Muscle of leg (tissue), 11 donors: ENCODE measurements around the gene RPS6KA2. TPM values are rescaled to one million over a fixed set of nuclear protein-coding genes. Genes with fewer than 3 reads are reported as not detected.

Experiments used
- DNase-seq: peaks from one replicate; pipeline ENCODE4 v3.0.0; 2013
- H3K27ac ChIP-seq: one replicate; pipeline ENCODE4 v1.5.1; 2013; ENCODE audit warnings: mild to moderate bottlenecking, low read length, control low read depth
- H3K27me3 ChIP-seq: one replicate; pipeline ENCODE4 v1.6.1; 2013; ENCODE audit warnings: low read length; ENCODE audit not compliant: control insufficient read depth, insufficient read depth
- H3K36me3 ChIP-seq: one replicate; pipeline ENCODE4 v1.6.1; 2013; ENCODE audit warnings: low read length; ENCODE audit not compliant: control insufficient read depth, insufficient read depth
- H3K4me1 ChIP-seq: one replicate; pipeline ENCODE4 v1.6.1; 2013; ENCODE audit warnings: low read length; ENCODE audit not compliant: control insufficient read depth, insufficient read depth
- H3K4me3 ChIP-seq: one replicate; pipeline ENCODE4 v1.5.1; 2013; ENCODE audit warnings: low read length, control low read depth
- H3K9me3 ChIP-seq: replicated peaks from 2 replicates; pipeline ENCODE4 v1.6.1; 2013; ENCODE audit warnings: low read depth, low read length; ENCODE audit not compliant: control insufficient read depth
- WGBS: methylation state at CpG from one replicate; pipeline ENCODE4 v1.1.5; 2013; ENCODE audit warnings: missing lambda C conversion rate; ENCODE audit not compliant: insufficient coverage; 5-methylcytosine and 5-hydroxymethylcytosine counted together
- polyA plus RNA-seq, 8 donors: library from polyadenylated mRNA; unstranded; fragments of 120-200 nt; gene quantifications; one replicate each; pipeline versions ENCODE4 v1.2.1 to v1.2.3, GENCODE V29; 2013; ENCODE audit warnings: inconsistent platforms in 1 of 8, low replicate concordance in 1 of 8; ENCODE audit not compliant: insufficient read length in 8 of 8, insufficient read depth in 1 of 8
- total RNA-seq: library from RNA; stranded (reverse); fragments of 120-200 nt; gene quantifications from one replicate; pipeline ENCODE4 v1.2.4, GENCODE V29; 2013

Gene RPS6KA2
- total and polyA plus RNA-seq, 9 donors = 15.4 to 29.2 (median 24.6) TPM

GRCh38 chr6:166556336-166556735, 70.7 kb downstream of the RPS6KA2 start:
- no peaks in the 10 kb centered on the region for H3K27me3 ChIP-seq
- H3K4me3 ChIP-seq = no peak overlapping the region
- H3K36me3 ChIP-seq = no peaks in the 10 kb centered on the region
- H3K27ac ChIP-seq = peak overlapping the region; percentile 95
- DNase-seq = no peak
- H3K4me1 ChIP-seq = peaks cover 59% of the 10 kb centered on the region
- peaks cover 6% of the 10 kb centered on the region for H3K9me3 ChIP-seq

DNA sequence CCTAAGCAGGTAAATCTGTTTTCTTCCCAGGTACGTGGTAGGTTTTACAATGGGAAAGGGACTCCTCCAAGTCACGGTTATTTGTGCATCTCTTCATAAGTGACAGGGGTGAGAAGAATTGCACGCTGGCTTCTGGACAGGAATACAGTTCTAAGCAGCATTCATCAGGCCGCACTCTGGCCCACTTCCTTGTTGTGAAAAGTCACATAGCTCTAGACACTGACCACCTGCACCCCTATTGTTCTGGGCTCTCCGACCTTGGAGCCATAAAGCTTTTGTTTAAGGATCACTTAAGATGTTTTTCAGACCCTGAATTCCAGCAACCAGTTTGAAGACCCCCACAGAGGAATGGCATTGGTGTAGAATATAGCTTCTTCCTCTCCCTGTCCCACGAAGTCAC, 72.0 kb downstream of the RPS6KA2 start:
- 73% methylated on average over 2 of the region's 6 CpGs for WGBS
- H3K4me1 ChIP-seq = peaks cover 54% of the 10 kb centered on the region

DNA sequence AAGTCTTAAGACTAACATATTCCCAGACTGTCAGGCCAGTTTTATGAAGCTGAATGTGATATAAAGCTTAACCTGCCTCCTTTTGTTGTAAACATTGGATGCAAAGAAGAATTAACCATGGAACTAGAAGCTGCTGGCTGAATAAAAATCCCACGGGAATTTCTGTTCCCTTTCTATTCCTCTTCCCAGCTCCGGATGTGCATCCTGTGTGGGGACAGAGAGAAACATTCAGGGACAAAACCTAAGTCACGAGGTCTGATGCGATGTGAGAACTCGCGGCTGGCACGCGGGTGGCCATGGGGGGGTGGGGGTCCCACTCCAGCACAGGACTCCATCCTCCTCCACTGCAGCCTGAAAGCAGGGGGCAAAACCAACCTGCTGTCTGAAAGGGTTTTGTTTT, 72.7 kb downstream of the RPS6KA2 start:
- no peaks in the 10 kb centered on the region for H3K36me3 ChIP-seq
- H3K27ac ChIP-seq = peak overlapping the region; percentile 85
- H3K9me3 ChIP-seq = no peaks in the 10 kb centered on the region
- no peak overlapping the region for H3K4me3 ChIP-seq
- peaks cover 54% of the 10 kb centered on the region for H3K4me1 ChIP-seq
- WGBS = no CpG with 5 or more reads among the region's 8 CpGs
- DNase-seq = peak; percentile 76
- no peaks in the 10 kb centered on the region for H3K27me3 ChIP-seq

More for the DNA sequence above, 72.0 kb downstream of the RPS6KA2 start:
- H3K27ac ChIP-seq = peak overlapping the region; percentile 85
- H3K27me3 ChIP-seq = no peaks in the 10 kb centered on the region
- no peak overlapping the region for H3K4me3 ChIP-seq
- DNase-seq = no peak
- no peaks in the 10 kb centered on the region for H3K36me3 ChIP-seq
- peaks cover 6% of the 10 kb centered on the region for H3K9me3 ChIP-seq

- DNase-seq = peak; percentile 86
- H3K4me3 ChIP-seq = no peak overlapping the region
- no peaks in the 10 kb centered on the region for H3K36me3 ChIP-seq
- no peaks in the 10 kb centered on the region for H3K27me3 ChIP-seq
- no peaks in the 10 kb centered on the region for H3K9me3 ChIP-seq
- H3K4me1 ChIP-seq = peaks cover 54% of the 10 kb centered on the region
- peak overlapping the region; percentile 85 for H3K27ac ChIP-seq
- WGBS = 35% methylated on average over 8 of the region's 13 CpGs
Observed at GRCh38 chr6:166553563-166554271, 73.3 kb downstream of the RPS6KA2 start.

- H3K9me3 ChIP-seq = no peaks in the 10 kb centered on the region
- peaks cover 46% of the 10 kb centered on the region for H3K4me1 ChIP-seq
- no peak overlapping the region for H3K4me3 ChIP-seq
- no peaks in the 10 kb centered on the region for H3K27me3 ChIP-seq
- DNase-seq = no peak
- no peaks in the 10 kb centered on the region for H3K36me3 ChIP-seq
- WGBS = 40% methylated on average over 2 of the region's 7 CpGs
- H3K27ac ChIP-seq = no peak overlapping the region
Observed at GRCh38 chr6:166552600-166552999, 74.5 kb downstream of the RPS6KA2 start.

DNA sequence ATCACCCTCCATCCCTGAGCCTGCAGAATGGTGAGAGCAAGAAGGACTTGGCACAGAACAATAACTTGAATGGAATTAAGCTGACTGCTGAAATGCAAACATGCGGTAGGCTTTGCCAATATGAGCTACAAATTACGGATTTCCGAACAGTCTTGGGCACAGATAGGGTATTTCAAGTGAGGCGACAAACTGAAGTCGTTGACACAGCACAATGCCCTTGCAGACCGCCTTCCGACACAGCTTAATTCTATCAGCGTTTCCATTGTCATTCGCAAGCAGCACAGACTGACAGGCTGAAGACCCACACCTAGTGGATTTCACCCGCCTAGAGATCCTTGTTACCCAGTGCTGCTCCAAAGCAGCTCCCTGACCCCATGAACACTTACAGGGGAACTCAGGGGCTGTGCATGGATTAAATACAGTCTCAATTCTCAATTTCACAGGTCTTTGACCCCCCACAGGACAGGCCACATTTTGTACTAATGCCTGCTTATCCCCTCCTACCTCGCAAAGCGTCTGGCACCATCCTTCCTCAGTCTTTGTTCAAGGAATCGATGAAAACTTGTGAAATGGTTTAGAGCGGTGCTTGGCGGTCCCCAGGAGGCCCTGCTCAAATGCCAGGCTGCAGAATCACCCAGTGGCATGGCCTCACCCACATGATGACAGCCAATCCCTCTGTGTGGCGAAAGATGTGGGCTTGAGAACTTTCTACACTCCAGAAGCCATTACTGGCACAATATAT, 75.1 kb downstream of the RPS6KA2 start:
- no peaks in the 10 kb centered on the region for H3K9me3 ChIP-seq
- H3K4me1 ChIP-seq = peaks cover 41% of the 10 kb centered on the region
- H3K27ac ChIP-seq = no peak overlapping the region
- WGBS = 74% methylated on average over 14 of the region's 16 CpGs
- H3K4me3 ChIP-seq = no peak overlapping the region
- no peaks in the 10 kb centered on the region for H3K36me3 ChIP-seq
- H3K27me3 ChIP-seq = no peaks in the 10 kb centered on the region
- DNase-seq = no peak

DNA sequence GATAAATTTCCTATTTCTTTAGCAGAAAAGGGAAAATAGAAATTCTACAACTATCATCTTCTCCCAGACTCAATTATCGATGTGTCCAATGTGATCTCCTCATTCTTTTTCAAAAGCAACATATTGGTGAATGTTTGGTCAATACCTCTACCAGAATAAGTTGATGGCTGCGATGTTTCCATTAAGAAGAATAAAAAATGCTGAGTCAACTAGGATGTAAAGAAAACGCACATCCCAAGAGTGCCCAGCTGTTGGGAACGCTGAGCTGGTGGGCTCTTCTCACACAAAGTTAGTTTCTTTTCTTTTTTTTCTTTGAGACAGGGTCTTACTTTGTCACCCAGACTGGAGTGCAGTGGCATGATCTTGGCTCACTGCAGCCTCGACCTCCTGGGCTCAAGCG, 80.4 kb downstream of the RPS6KA2 start:
- Histone ChIP-seq H3K4me1 (peaks cover 17% of the 10 kb centered on the region), H3K4me3 (no peak overlapping the region), H3K27me3 (no peaks in the 10 kb centered on the region), H3K36me3 (peaks cover 2% of the 10 kb centered on the region), H3K27ac (no peak overlapping the region), H3K9me3 (no peaks in the 10 kb centered on the region)
- 88% methylated on average over 5 of the region's 6 CpGs for WGBS
- no peak for DNase-seq

DNA sequence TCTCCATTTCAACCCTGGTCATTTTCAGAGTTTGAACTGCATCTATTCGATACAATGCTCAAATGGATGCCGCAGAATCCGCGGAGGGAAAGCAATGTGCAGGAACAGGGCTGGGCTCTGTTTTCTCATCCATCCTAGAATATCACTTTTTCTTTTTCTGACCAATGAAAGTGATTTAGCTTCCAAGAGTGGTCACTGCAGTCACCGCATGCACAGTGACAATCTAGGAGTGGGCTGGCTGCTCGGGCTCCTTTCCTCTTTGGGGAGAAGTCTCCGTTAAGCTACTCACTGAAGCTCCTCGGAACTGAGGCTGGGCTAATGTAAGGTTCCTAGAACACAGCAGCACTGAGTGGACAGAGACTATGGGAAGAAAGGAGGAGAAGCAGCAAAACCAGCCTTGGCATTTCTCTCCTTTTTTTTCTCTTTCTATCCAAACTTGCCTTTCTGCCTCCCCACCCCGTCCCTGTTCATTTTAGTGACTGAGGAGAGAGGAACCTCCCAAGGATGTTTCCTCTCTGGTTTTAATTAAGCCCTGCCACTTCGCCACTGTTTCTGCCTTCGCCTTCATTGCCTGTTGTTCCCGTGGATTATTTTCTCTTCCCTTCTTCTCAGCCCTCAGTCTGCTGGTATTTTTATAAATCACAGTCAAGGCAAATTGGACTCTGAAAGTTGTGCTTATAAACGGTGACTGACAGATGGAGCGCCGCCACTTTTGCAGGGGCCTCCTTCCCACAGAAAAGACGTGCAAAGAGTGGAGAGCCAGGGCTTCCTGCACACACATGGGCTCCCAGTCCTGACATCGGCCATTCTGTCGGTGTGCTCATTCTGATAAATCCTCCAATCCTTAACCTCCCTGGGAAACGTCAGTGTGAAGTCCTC, 81.7 kb downstream of the RPS6KA2 start:
- 61% methylated on average over 5 of the region's 19 CpGs for WGBS
- Histone ChIP-seq H3K27me3 (no peaks in the 10 kb centered on the region), H3K9me3 (no peaks in the 10 kb centered on the region), H3K4me1 (peaks cover 27% of the 10 kb centered on the region), H3K27ac (no peak overlapping the region), H3K4me3 (no peak overlapping the region), H3K36me3 (peaks cover 2% of the 10 kb centered on the region)
- no peak for DNase-seq

DNA sequence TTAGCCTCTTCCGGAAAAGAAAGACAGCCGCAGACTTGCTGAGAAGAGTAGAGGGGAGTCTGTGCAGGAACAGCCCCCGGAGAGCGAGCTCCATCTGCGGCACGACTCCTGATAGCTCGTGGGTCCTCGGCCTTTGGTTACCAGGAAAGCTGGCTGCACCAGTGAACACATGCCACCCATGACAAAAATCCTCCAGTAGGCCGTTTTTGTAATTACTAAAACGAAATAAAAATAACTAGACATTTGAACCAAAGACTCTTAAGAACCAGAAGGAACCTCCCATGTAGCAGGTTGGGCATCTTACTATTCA, 82.8 kb downstream of the RPS6KA2 start:
- DNase-seq = no peak
- Histone ChIP-seq H3K27me3 (no peaks in the 10 kb centered on the region), H3K9me3 (no peaks in the 10 kb centered on the region), H3K4me1 (peaks cover 27% of the 10 kb centered on the region), H3K4me3 (no peak overlapping the region), H3K36me3 (peaks cover 2% of the 10 kb centered on the region), H3K27ac (no peak overlapping the region)
- WGBS = 78% methylated on average over 6 of the region's 10 CpGs
